Stimulated activated CD4-positive, alpha-beta T cell treated with anti-CD3 and anti-CD28 coated beads, Interleukin-1b, Interleukin-23, amount 100 ng/mL, for 1 hour (primary cell): ENCODE data around the gene CACNA1D.

ENCODE experiments used
- DNase-seq, 2 donors: peaks; one replicate each; pipeline ENCODE4 v3.0.0-alpha.2; 2020; ENCODE audit warnings: low read depth in 2 of 2

The CACNA1D gene

GRCh38 chr3:53577506-53577905 is 83.1 kb downstream of the CACNA1D start:
- no peak for DNase-seq

GRCh38 chr3:53579636-53580035 is 85.2 kb downstream of the CACNA1D start:
- no peak for DNase-seq

GRCh38 chr3:53581671-53582070 is 87.3 kb downstream of the CACNA1D start:
- DNase-seq, result no peak

- DNase-seq, result no peak
Observed at GRCh38 chr3:53583161-53583690, 88.8 kb downstream of the CACNA1D start.

- DNase-seq, result no peak
Observed at GRCh38 chr3:53585049-53585448, 90.6 kb downstream of the CACNA1D start.

- no peak for DNase-seq
Observed at GRCh38 chr3:53585627-53586026, 91.2 kb downstream of the CACNA1D start.

GRCh38 chr3:53588122-53588521 is 93.7 kb downstream of the CACNA1D start:
- DNase-seq, result no peak

GRCh38 chr3:53589201-53589600 is 94.8 kb downstream of the CACNA1D start:
- DNase-seq, result no peak

GRCh38 chr3:53589806-53590205 is 95.4 kb downstream of the CACNA1D start:
- no peak for DNase-seq

GRCh38 chr3:53590606-53591005 is 96.2 kb downstream of the CACNA1D start:
- DNase-seq, result no peak

GRCh38 chr3:53591646-53592045 is 97.2 kb downstream of the CACNA1D start:
- no peak for DNase-seq

GRCh38 chr3:53592862-53593261 is 98.5 kb downstream of the CACNA1D start:
- no peak for DNase-seq

- no peak for DNase-seq
Observed at GRCh38 chr3:53593611-53594010, 99.2 kb downstream of the CACNA1D start.

- no peak for DNase-seq
Observed at GRCh38 chr3:53594276-53594675, 99.9 kb downstream of the CACNA1D start.

- DNase-seq, result no peak
Observed at GRCh38 chr3:53595660-53596059, 101.2 kb downstream of the CACNA1D start.

GRCh38 chr3:53597136-53597915 is 102.9 kb downstream of the CACNA1D start:
- DNase-seq, result no peak

- no peak for DNase-seq
Observed at GRCh38 chr3:53599771-53600170, 105.4 kb downstream of the CACNA1D start.

- DNase-seq, result no peak
Observed at GRCh38 chr3:53602866-53603265, 108.5 kb downstream of the CACNA1D start.

- DNase-seq, result no peak
Observed at GRCh38 chr3:53604232-53604631, 109.8 kb downstream of the CACNA1D start.

GRCh38 chr3:53606793-53607192 is 112.4 kb downstream of the CACNA1D start:
- DNase-seq, result no peak

- DNase-seq, result no peak
Observed at GRCh38 chr3:53612508-53612907, 118.1 kb downstream of the CACNA1D start.

- DNase-seq, result no peak
Observed at GRCh38 chr3:53613125-53613524, 118.7 kb downstream of the CACNA1D start.

GRCh38 chr3:53614307-53614706 is 119.9 kb downstream of the CACNA1D start:
- DNase-seq, result no peak

GRCh38 chr3:53616321-53616720 is 121.9 kb downstream of the CACNA1D start:
- no peak for DNase-seq
